HG03135 (cell line): ENCODE measurements around the gene TEKT2.

Experiments
- ATAC-seq: cut with Tn5 transposase; IDR thresholded peaks from one replicate; pipeline ENCODE4 v1.9.1; 2021; ENCODE audit warnings: mild to moderate bottlenecking, moderate library complexity; ENCODE audit not compliant: unreplicated experiment

TEKT2 gene

GRCh38 chr1:36099681-36100341 lies 15.9 kb downstream of the TEKT2 start:
- no peak for ATAC-seq

- no peak for ATAC-seq
Observed at GRCh38 chr1:36100376-36100775, 16.5 kb downstream of the TEKT2 start.

- no peak for ATAC-seq
Observed at GRCh38 chr1:36101546-36101945, 17.7 kb downstream of the TEKT2 start.

GRCh38 chr1:36106269-36106668 lies 22.4 kb downstream of the TEKT2 start:
- no peak for ATAC-seq

- ATAC-seq, result no peak
Observed at GRCh38 chr1:36107394-36107793, 23.5 kb downstream of the TEKT2 start.

- ATAC-seq, result no peak
Observed at GRCh38 chr1:36108314-36108713, 24.4 kb downstream of the TEKT2 start.

GRCh38 chr1:36109041-36109679 lies 25.3 kb downstream of the TEKT2 start:
- ATAC-seq, result no peak

GRCh38 chr1:36111151-36111550 lies 27.3 kb downstream of the TEKT2 start:
- no peak for ATAC-seq

- no peak for ATAC-seq
Observed at GRCh38 chr1:36112823-36113222, 28.9 kb downstream of the TEKT2 start.

GRCh38 chr1:36114371-36114770 lies 30.5 kb downstream of the TEKT2 start:
- ATAC-seq, result no peak

GRCh38 chr1:36115200-36115669 lies 31.3 kb downstream of the TEKT2 start:
- no peak for ATAC-seq

GRCh38 chr1:36115931-36116330 lies 32.0 kb downstream of the TEKT2 start:
- ATAC-seq, result no peak

- no peak for ATAC-seq
Observed at GRCh38 chr1:36116901-36117300, 33.0 kb downstream of the TEKT2 start.

- no peak for ATAC-seq
Observed at GRCh38 chr1:36118447-36119204, 34.7 kb downstream of the TEKT2 start.

- ATAC-seq, result no peak
Observed at GRCh38 chr1:36119456-36119855, 35.6 kb downstream of the TEKT2 start.

GRCh38 chr1:36122062-36123030 lies 38.5 kb downstream of the TEKT2 start:
- ATAC-seq, result no peak

- no peak for ATAC-seq
Observed at GRCh38 chr1:36123356-36123755, 39.5 kb downstream of the TEKT2 start.

- ATAC-seq, result no peak
Observed at GRCh38 chr1:36124404-36125128, 40.7 kb downstream of the TEKT2 start.

- no peak for ATAC-seq
Observed at GRCh38 chr1:36125129-36125991, 41.5 kb downstream of the TEKT2 start, which contains the start of gene COL8A2. COL8A2 (minus strand) TSS chr1:36125222; CDS start chr1:36100242, 24,980 bp downstream.
